ENCODE results near the gene DLL3. TPM values are rescaled to one million over a fixed set of nuclear protein-coding genes. Genes with fewer than 3 reads are reported as not detected.

DLL3 gene
- total RNA-seq, 2 experiments from 2014 or later, result 1.1 to 1.4 TPM

- Mint-ChIP-seq H3K27ac (no peak overlapping the region), H3K27me3 (peaks cover 78% of the 10 kb centered on the region), H3K36me3 (no peaks in the 10 kb centered on the region), H3K4me1 (peaks cover 18% of the 10 kb centered on the region), H3K9me3 (peaks cover under 1% of the 10 kb centered on the region), H3K4me3 (no peak overlapping the region)
- no peak for DNase-seq
Observed at GRCh38 chr19:39500543-39500942, 1.8 kb downstream of the DLL3 start.

- no peak for DNase-seq
- H3K27ac Mint-ChIP-seq, result no peak overlapping the region
- no peak overlapping the region for H3K4me3 Mint-ChIP-seq
- peaks cover 19% of the 10 kb centered on the region for H3K4me1 Mint-ChIP-seq
- no peaks in the 10 kb centered on the region for H3K36me3 Mint-ChIP-seq
- H3K27me3 Mint-ChIP-seq, result peaks cover 83% of the 10 kb centered on the region
- peaks cover 2% of the 10 kb centered on the region for H3K9me3 Mint-ChIP-seq
Observed at GRCh38 chr19:39501340-39501739, 2.6 kb downstream of the DLL3 start.

GRCh38 chr19:39502640-39503417, 4.1 kb downstream of the DLL3 start:
- Mint-ChIP-seq H3K4me1 (peaks cover 25% of the 10 kb centered on the region), H3K9me3 (peaks cover 5% of the 10 kb centered on the region), H3K36me3 (no peaks in the 10 kb centered on the region)

GRCh38 chr19:39506598-39506943, 7.8 kb downstream of the DLL3 start:
- Mint-ChIP-seq H3K36me3 (no peaks in the 10 kb centered on the region), H3K4me3 (peak overlapping the region; percentile 7), H3K4me1 (peaks cover 21% of the 10 kb centered on the region), H3K27ac (no peak overlapping the region), H3K9me3 (peaks cover 5% of the 10 kb centered on the region), H3K27me3 (peaks cover 54% of the 10 kb centered on the region)
- no peak for DNase-seq

More at GRCh38 chr19:39502640-39503417, 4.1 kb downstream of the DLL3 start:
- peak; percentile 88 for DNase-seq
- Mint-ChIP-seq H3K27me3 (peaks cover 79% of the 10 kb centered on the region), H3K27ac (no peak overlapping the region), H3K4me3 (no peak overlapping the region)

GRCh38 chr19:39506944-39507714, 8.4 kb downstream of the DLL3 start:
- Mint-ChIP-seq H3K4me1 (peaks cover 21% of the 10 kb centered on the region), H3K27me3 (peaks cover 55% of the 10 kb centered on the region)

GRCh38 chr19:39507715-39508364, 9.1 kb downstream of the DLL3 start:
- H3K4me3 Mint-ChIP-seq, result peak overlapping the region; percentile 80
- H3K4me1 Mint-ChIP-seq, result peaks cover 21% of the 10 kb centered on the region
- peak overlapping the region; percentile 57 for H3K27ac Mint-ChIP-seq
- peaks cover 5% of the 10 kb centered on the region for H3K9me3 Mint-ChIP-seq
- peaks cover 59% of the 10 kb centered on the region for H3K27me3 Mint-ChIP-seq
- DNase-seq, result no peak
- H3K36me3 Mint-ChIP-seq, result peaks cover 1% of the 10 kb centered on the region

More at GRCh38 chr19:39506944-39507714, 8.4 kb downstream of the DLL3 start:
- peak overlapping the region; percentile 57 for H3K27ac Mint-ChIP-seq
- peaks cover 1% of the 10 kb centered on the region for H3K36me3 Mint-ChIP-seq
- peaks cover 5% of the 10 kb centered on the region for H3K9me3 Mint-ChIP-seq
- peak overlapping the region; percentile 80 for H3K4me3 Mint-ChIP-seq
- DNase-seq, result peak; percentile 83

- H3K4me3 Mint-ChIP-seq, result no peak overlapping the region
- H3K36me3 Mint-ChIP-seq, result peaks cover 1% of the 10 kb centered on the region
- H3K4me1 Mint-ChIP-seq, result peaks cover 17% of the 10 kb centered on the region
- no peak for DNase-seq
- H3K27me3 Mint-ChIP-seq, result peaks cover 59% of the 10 kb centered on the region
- H3K9me3 Mint-ChIP-seq, result peaks cover 5% of the 10 kb centered on the region
- no peak overlapping the region for H3K27ac Mint-ChIP-seq
Observed at GRCh38 chr19:39508629-39509028, 9.9 kb downstream of the DLL3 start.

GRCh38 chr19:39509233-39509632, 10.5 kb downstream of the DLL3 start:
- Mint-ChIP-seq H3K27ac (no peak overlapping the region), H3K27me3 (peaks cover 59% of the 10 kb centered on the region), H3K4me1 (peaks cover 17% of the 10 kb centered on the region), H3K4me3 (no peak overlapping the region), H3K36me3 (peaks cover 1% of the 10 kb centered on the region), H3K9me3 (peaks cover 5% of the 10 kb centered on the region)
- no peak for DNase-seq

GRCh38 chr19:39512988-39513387, 14.2 kb downstream of the DLL3 start:
- Mint-ChIP-seq H3K36me3 (peaks cover 1% of the 10 kb centered on the region), H3K4me1 (peaks cover 20% of the 10 kb centered on the region), H3K9me3 (no peaks in the 10 kb centered on the region), H3K27me3 (peaks cover 63% of the 10 kb centered on the region), H3K27ac (no peak overlapping the region), H3K4me3 (no peak overlapping the region)
- DNase-seq, result no peak

GRCh38 chr19:39514840-39515550, 16.2 kb downstream of the DLL3 start, which contains the start of gene SELENOV:
Gene SELENOV (plus strand): TSS chr19:39515139. CDS start chr19:39515213, 74 bp downstream.
- DNase-seq, result peak; percentile 39
- Mint-ChIP-seq H3K9me3 (no peaks in the 10 kb centered on the region), H3K4me3 (peak within 1 kb of the TSS; percentile 81), H3K4me1 (peaks cover 16% of the 10 kb centered on the region), H3K27ac (no peak within 1 kb of the TSS), H3K27me3 (peaks cover 54% of the 10 kb centered on the region), H3K36me3 (peaks cover 1% of the 10 kb centered on the region)

GRCh38 chr19:39515551-39516191, 16.9 kb downstream of the DLL3 start:
- H3K4me3 Mint-ChIP-seq, result peak overlapping the region; percentile 63
- peaks cover 54% of the 10 kb centered on the region for H3K27me3 Mint-ChIP-seq
- peaks cover 1% of the 10 kb centered on the region for H3K36me3 Mint-ChIP-seq
- no peaks in the 10 kb centered on the region for H3K9me3 Mint-ChIP-seq
- peak; percentile 16 for DNase-seq
- no peak overlapping the region for H3K27ac Mint-ChIP-seq
- H3K4me1 Mint-ChIP-seq, result peaks cover 12% of the 10 kb centered on the region

- H3K9me3 Mint-ChIP-seq, result no peaks in the 10 kb centered on the region
- no peak overlapping the region for H3K27ac Mint-ChIP-seq
- peaks cover 54% of the 10 kb centered on the region for H3K27me3 Mint-ChIP-seq
- peaks cover 1% of the 10 kb centered on the region for H3K36me3 Mint-ChIP-seq
- peak overlapping the region; percentile 47 for H3K4me3 Mint-ChIP-seq
- peaks cover 12% of the 10 kb centered on the region for H3K4me1 Mint-ChIP-seq
- no peak for DNase-seq
Observed at GRCh38 chr19:39516270-39516669, 17.5 kb downstream of the DLL3 start.

- peaks cover 47% of the 10 kb centered on the region for H3K27me3 Mint-ChIP-seq
- H3K9me3 Mint-ChIP-seq, result no peaks in the 10 kb centered on the region
- H3K36me3 Mint-ChIP-seq, result no peaks in the 10 kb centered on the region
- peaks cover 14% of the 10 kb centered on the region for H3K4me1 Mint-ChIP-seq
- no peak overlapping the region for H3K4me3 Mint-ChIP-seq
- H3K27ac Mint-ChIP-seq, result no peak overlapping the region
- DNase-seq, result no peak
Observed at GRCh38 chr19:39517432-39517831, 18.7 kb downstream of the DLL3 start.

- no peaks in the 10 kb centered on the region for H3K36me3 Mint-ChIP-seq
- no peak for DNase-seq
- H3K4me3 Mint-ChIP-seq, result no peak overlapping the region
- H3K27me3 Mint-ChIP-seq, result peaks cover 40% of the 10 kb centered on the region
- H3K27ac Mint-ChIP-seq, result no peak overlapping the region
- no peaks in the 10 kb centered on the region for H3K9me3 Mint-ChIP-seq
- peaks cover 14% of the 10 kb centered on the region for H3K4me1 Mint-ChIP-seq
Observed at GRCh38 chr19:39518458-39518857, 19.7 kb downstream of the DLL3 start.
